IMR-90 (cell line): ENCODE data around the gene MARCKS. TPM values are rescaled to one million over a fixed set of nuclear protein-coding genes. Genes with fewer than 3 reads are reported as not detected.

ENCODE experiments used
- ATAC-seq: fragments of 200-7000 bp; cut with Tn5 transposase; 2 replicates; pipeline ENCODE4 v1.9.1; 2020; ENCODE audit warnings: low read depth, mild to moderate bottlenecking, moderate library complexity
- BruUV-seq: library from RNA; stranded (reverse); fragments of 400-500 nt; replicated peaks from 2 replicates; lab custom pipeline; 2021; lab: Mats Ljungman, UMichigan
- CTCF ChIA-PET: fragments of 300-600 bp; formaldehyde crosslinking; extraction: SDS; loops from one replicate; lab custom pipeline; 2021; ENCODE audit warnings: antibody characterized with exemption; lab: Yijun Ruan, JAX
- POLR2A ChIA-PET: fragments of 300-600 bp; sonication (Branson Sonifier 250); formaldehyde crosslinking; loops from one replicate; lab custom pipeline; 2022; ENCODE audit warnings: antibody characterized with exemption; ENCODE audit not compliant: unreplicated experiment; lab: Charles Lee
- DNase-seq: peaks from one replicate; pipeline ENCODE4 v3.0.0; 2013
- H2AFZ ChIP-seq: replicated peaks from 2 replicates; pipeline ENCODE3; 2013; ENCODE audit warnings: low read length, mild to moderate bottlenecking; ENCODE audit not compliant: poor library complexity
- H2AK5ac ChIP-seq: 2 replicates; pipeline ENCODE4 v1.6.1; 2013; ENCODE audit warnings: low read depth, low read length, inconsistent platforms
- H2AK9ac ChIP-seq: replicated peaks from 2 replicates; pipeline ENCODE3; 2013; ENCODE audit warnings: mild to moderate bottlenecking, low read depth, low read length, moderate library complexity; ENCODE audit not compliant: poor library complexity
- H2BK120ac ChIP-seq: 2 replicates; pipeline ENCODE4 v1.6.1; 2013; ENCODE audit warnings: low read depth, low read length, inconsistent platforms
- H2BK15ac ChIP-seq: 3 replicates; pipeline ENCODE4 v1.6.1; 2013; ENCODE audit warnings: low read depth, low read length, inconsistent platforms
- H2BK20ac ChIP-seq: 2 replicates; pipeline ENCODE4 v1.6.1; 2013; ENCODE audit warnings: low read depth, mild to moderate bottlenecking, inconsistent platforms, low read length, moderate library complexity
- H2BK5ac ChIP-seq: 2 replicates; pipeline ENCODE4 v1.6.1; 2013; ENCODE audit warnings: mild to moderate bottlenecking, low read depth, low read length, inconsistent platforms; ENCODE audit not compliant: poor library complexity, severe bottlenecking
- H3K14ac ChIP-seq: replicated peaks from 2 replicates; pipeline ENCODE4 v1.6.1; 2013; ENCODE audit warnings: low read depth, low read length, inconsistent platforms
- H3K18ac ChIP-seq: 2 replicates; pipeline ENCODE4 v1.6.1; 2013; ENCODE audit warnings: low read depth, low read length, control low read depth
- H3K23ac ChIP-seq: 2 replicates; pipeline ENCODE4 v1.6.1; 2013; ENCODE audit warnings: low read depth, low read length, inconsistent platforms
- H3K27ac ChIP-seq: 2 replicates; pipeline ENCODE4 v1.5.1; 2013; ENCODE audit warnings: mild to moderate bottlenecking, control low read depth, low read length; ENCODE audit not compliant: insufficient read depth
- H3K27me3 ChIP-seq: 2 replicates; pipeline ENCODE4 v1.6.1; 2013; ENCODE audit warnings: low read length; ENCODE audit not compliant: control insufficient read depth, insufficient read depth
- H3K36me3 ChIP-seq: 2 replicates; pipeline ENCODE4 v1.6.1; 2013; ENCODE audit warnings: low read length, mixed read lengths; ENCODE audit not compliant: control insufficient read depth, insufficient read depth
- H3K4ac ChIP-seq: 2 replicates; pipeline ENCODE4 v1.6.1; 2013; ENCODE audit warnings: low read depth, low read length, inconsistent platforms
- H3K4me1 ChIP-seq: 2 replicates; pipeline ENCODE4 v1.6.1; 2013; ENCODE audit warnings: low read length, mixed read lengths; ENCODE audit not compliant: control insufficient read depth, insufficient read depth
- H3K4me2 ChIP-seq: 2 replicates; pipeline ENCODE4 v1.6.1; 2013; ENCODE audit warnings: low read depth, mild to moderate bottlenecking, control low read depth, low read length, moderate library complexity
- H3K4me3 ChIP-seq: 2 replicates; pipeline ENCODE4 v1.5.1; 2013; ENCODE audit warnings: low read depth, mild to moderate bottlenecking, control low read depth, low read length, moderate library complexity; ENCODE audit not compliant: insufficient read depth
- H3K56ac ChIP-seq: 2 replicates; pipeline ENCODE4 v1.6.1; 2013; ENCODE audit warnings: low read length, inconsistent platforms; ENCODE audit not compliant: insufficient read depth; ENCODE audit errors: extremely low read depth
- H3K79me1 ChIP-seq, 2 experiments: 2 replicates each; pipeline ENCODE4 v1.6.1; 2013; ENCODE audit warnings: low read length in 2 of 2, inconsistent platforms in 1 of 2, low read depth in 1 of 2
- H3K9ac ChIP-seq: 2 replicates; pipeline ENCODE4 v1.6.1; 2013; ENCODE audit warnings: low read depth, low read length, control low read depth
- H3K9me1 ChIP-seq: 2 replicates; pipeline ENCODE4 v1.6.1; 2013; ENCODE audit warnings: low read length, inconsistent platforms; ENCODE audit not compliant: insufficient read depth
- H3K9me3 ChIP-seq: 2 replicates; pipeline ENCODE4 v1.6.1; 2013; ENCODE audit warnings: low read length; ENCODE audit not compliant: control insufficient read depth, insufficient read depth
- H4K20me1 ChIP-seq: 2 replicates; pipeline ENCODE4 v1.6.1; 2013; ENCODE audit warnings: low read length, inconsistent platforms; ENCODE audit not compliant: insufficient read depth
- H4K5ac ChIP-seq: 2 replicates; pipeline ENCODE4 v1.6.1; 2013; ENCODE audit warnings: mild to moderate bottlenecking, low read depth, low read length, control low read depth
- H4K8ac ChIP-seq, 2 experiments: 2 replicates each; pipeline ENCODE4 v1.6.1; 2013; ENCODE audit warnings: low read depth in 2 of 2, low read length in 2 of 2, control low read depth in 1 of 2, inconsistent platforms in 1 of 2
- H4K91ac ChIP-seq: 2 replicates; pipeline ENCODE4 v1.6.1; 2013; ENCODE audit warnings: low read depth, low read length, inconsistent platforms; ENCODE audit not compliant: insufficient read depth
- CHD1 ChIP-seq: IDR thresholded peaks from 2 replicates; pipeline ENCODE4 v1.6.1; 2012; ENCODE audit warnings: low read depth, low read length, improper control_type of control experiment
- ELK1 ChIP-seq: fragments of 150-350 bp; IDR thresholded peaks from 2 replicates; pipeline ENCODE4 v1.6.1; 2016; ENCODE audit warnings: low read depth, mild to moderate bottlenecking, low read length, moderate library complexity, borderline replicate concordance
- FOS ChIP-seq: fragments of 150-350 bp; IDR thresholded peaks from 2 replicates; pipeline ENCODE4 v1.6.1; 2016; ENCODE audit warnings: low read depth, low read length
- MAFK ChIP-seq: IDR thresholded peaks from 2 replicates; pipeline ENCODE4 v1.6.1; 2012; ENCODE audit warnings: low read depth, low read length, improper control_type of control experiment
- POLR2A ChIP-seq: IDR thresholded peaks from 2 replicates; pipeline ENCODE4 v1.6.1; 2012; ENCODE audit warnings: mild to moderate bottlenecking, low read depth, low read length
- WGBS, 2 experiments: methylation state at CpG; one replicate each; pipeline versions ENCODE4 v1.1.5 to v1.1.7; 2013; ENCODE audit warnings: missing lambda C conversion rate in 2 of 2; ENCODE audit not compliant: insufficient read length in 1 of 2; ENCODE audit errors: extremely low coverage in 2 of 2; 5-methylcytosine and 5-hydroxymethylcytosine counted together
- dilution Hi-C: fragments of 300-500 bp; cut with HindIII; formaldehyde crosslinking; loops from one replicate; pipeline ENCODE4 v1.14.3; 2018; ENCODE audit warnings: low sequenced_read_pairs; ENCODE audit not compliant: unreplicated experiment
- in situ Hi-C: fragments of 300-500 bp; cut with MboI; formaldehyde crosslinking; loops from 3 replicates; pipeline ENCODE4 v1.14.3; 2019; ENCODE audit warnings: low sequenced_read_pairs, inconsistent platforms, mixed read lengths
- intact Hi-C: fragments of 100-400 bp; cut with micrococcal nuclease; formaldehyde crosslinking; loops from 2 replicates; pipeline ENCODE4 v1.10.0; 2022
- polyA plus RNA-seq, 3 experiments: library from polyadenylated mRNA; depleted of rRNA; stranded (reverse); fragments of >200 nt; gene quantifications; 2 replicates each; pipeline ENCODE4 v1.2.3, GENCODE V29; 2012; ENCODE audit warnings: low replicate concordance in 1 of 3
- total RNA-seq: library from RNA; depleted of rRNA; stranded (reverse); fragments of >200 nt; gene quantifications from 2 replicates; pipeline ENCODE4 v1.2.3, GENCODE V29; 2012

MARCKS gene
- total and polyA plus RNA-seq, 2 of the 4 experiments (the other 2 are of a cell fraction) = 34.5 to 40.7 TPM

GRCh38 chr6:113847447-113847846 is 9.7 kb upstream of the MARCKS start:
- Histone ChIP-seq H3K9ac (no peak overlapping the region), H3K36me3 (no peaks in the 10 kb centered on the region), H2BK120ac (no peak overlapping the region), H2BK15ac (no peak overlapping the region), H3K27ac (no peak overlapping the region), H3K4me3 (no peak overlapping the region), H3K79me1 (no peaks in the 10 kb centered on the region), H2AK5ac (no peak overlapping the region), H3K14ac (no peak overlapping the region), H2AFZ (peak overlapping the region; percentile 69), H3K4ac (no peak overlapping the region), H4K91ac (no peak overlapping the region), H3K27me3 (no peaks in the 10 kb centered on the region), H3K9me3 (no peaks in the 10 kb centered on the region), H4K8ac (no peak overlapping the region), H3K9me1 (no peaks in the 10 kb centered on the region), H3K4me2 (no peak overlapping the region), H3K56ac (no peak overlapping the region), H4K20me1 (no peaks in the 10 kb centered on the region), H3K4me1 (0 out of 2 replicates have a peak, but pooled peaks cover 2% of the 10 kb centered on the region), H4K5ac (no peak overlapping the region), H3K23ac (no peak overlapping the region), H2BK5ac (no peak overlapping the region), H2BK20ac (no peak overlapping the region), H2AK9ac (no peak overlapping the region), H3K18ac (no peak overlapping the region)
- no TSS peak for BruUV-seq
- intact Hi-C loops (no loop called here), in situ Hi-C loops (no loop called here), dilution Hi-C loops (no loop called here)
- CTCF ChIA-PET = interaction anchor here (1.0 kb wide), 1 partner anchor 12 kb away, joined by 3 read pairs; no protein-coding TSS in a partner anchor
- DNase-seq = peak; percentile 84
- WGBS, 2 experiments = no CpG with 5 or more reads among the region's 5 CpGs
- TF ChIP-seq POLR2A = no peak
- no peak for TF ChIP-seq ELK1
- TF ChIP-seq CHD1 = no peak
- 0 out of 2 replicates have a peak, but pooled peaks have one; percentile 15 for TF ChIP-seq MAFK
- peak; percentile 41; the same call in 1 of the 2 replicates for TF ChIP-seq FOS
- POLR2A ChIA-PET = no interaction called here
- peak; percentile 63; the same call in 1 of the 2 replicates for ATAC-seq
